SKM-1 (cell line): Measurements from ENCODE around the gene COG5.

Source experiments
- DNase-seq: peaks from one replicate; lab custom pipeline; 2025; ENCODE audit not compliant: unreplicated experiment; lab: John Stamatoyannopoulos, UW

Gene COG5

DNA sequence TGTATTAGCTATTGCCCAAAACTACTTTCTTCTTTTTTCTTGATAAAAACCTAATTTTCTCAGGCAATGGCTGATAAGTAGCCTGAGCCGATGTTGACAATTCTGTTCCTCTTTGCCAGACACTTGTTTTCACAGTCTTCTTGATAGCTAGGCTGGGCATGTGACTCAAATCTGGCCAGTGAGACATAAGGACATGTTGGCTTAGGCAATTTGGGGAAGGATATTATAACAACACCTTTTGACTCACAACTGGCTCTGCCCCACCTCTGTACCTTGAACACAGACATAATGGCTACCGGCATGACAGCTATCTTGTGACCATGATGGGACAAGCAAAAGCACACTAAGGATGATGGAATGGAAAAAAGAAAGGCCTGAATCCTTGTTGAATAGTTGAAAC, 166.7 kb downstream of the COG5 start:
- DNase-seq: no peak

GRCh38 chr7:107396081-107396480, 167.6 kb downstream of the COG5 start:
- no peak for DNase-seq

GRCh38 chr7:107394831-107395230, 168.9 kb downstream of the COG5 start:
- DNase-seq: no peak

DNA sequence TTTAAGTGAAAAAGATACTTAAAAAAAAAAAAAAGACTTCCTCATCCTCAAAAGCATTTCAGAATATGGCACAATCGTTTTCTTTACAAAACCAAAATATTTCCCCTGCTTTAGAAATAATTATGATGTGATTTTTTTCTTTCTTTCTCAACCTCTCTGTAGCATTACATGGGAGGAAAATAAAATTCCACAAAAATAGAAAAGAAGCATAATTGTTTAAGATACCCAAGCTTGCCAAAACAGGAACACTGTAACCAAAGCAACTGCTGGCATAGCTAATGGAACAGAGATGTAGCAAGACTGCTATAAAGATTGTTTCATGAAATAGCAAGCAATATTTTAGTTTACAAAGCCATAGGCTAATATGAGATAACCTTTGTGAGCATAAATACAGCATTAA, 169.4 kb downstream of the COG5 start:
- no peak for DNase-seq

- DNase-seq: no peak
Observed at GRCh38 chr7:107392830-107393229, 170.9 kb downstream of the COG5 start.

DNA sequence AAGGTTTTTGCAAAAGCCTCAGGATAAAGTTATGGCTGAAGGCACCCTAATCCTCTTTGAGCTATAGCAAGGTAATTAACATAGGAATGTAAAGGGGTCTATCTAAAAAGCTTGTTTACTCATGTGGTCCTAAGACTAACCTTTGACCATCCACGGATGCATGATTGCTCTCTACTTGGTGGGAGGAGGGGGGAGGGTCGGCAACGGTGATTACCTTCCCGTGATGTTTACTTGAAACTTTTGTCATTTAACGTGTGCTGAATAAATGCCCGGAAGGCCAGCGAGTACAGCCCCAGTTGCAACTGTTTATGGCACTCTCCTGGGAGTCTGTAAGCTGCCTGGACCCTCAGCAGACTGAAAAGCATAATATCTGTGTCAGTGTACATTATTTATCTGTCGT, 172.8 kb downstream of the COG5 start:
- no peak for DNase-seq

GRCh38 chr7:107388604-107389003, 175.1 kb downstream of the COG5 start:
- no peak for DNase-seq

GRCh38 chr7:107387573-107388219, 176.0 kb downstream of the COG5 start:
- no peak for DNase-seq

DNA sequence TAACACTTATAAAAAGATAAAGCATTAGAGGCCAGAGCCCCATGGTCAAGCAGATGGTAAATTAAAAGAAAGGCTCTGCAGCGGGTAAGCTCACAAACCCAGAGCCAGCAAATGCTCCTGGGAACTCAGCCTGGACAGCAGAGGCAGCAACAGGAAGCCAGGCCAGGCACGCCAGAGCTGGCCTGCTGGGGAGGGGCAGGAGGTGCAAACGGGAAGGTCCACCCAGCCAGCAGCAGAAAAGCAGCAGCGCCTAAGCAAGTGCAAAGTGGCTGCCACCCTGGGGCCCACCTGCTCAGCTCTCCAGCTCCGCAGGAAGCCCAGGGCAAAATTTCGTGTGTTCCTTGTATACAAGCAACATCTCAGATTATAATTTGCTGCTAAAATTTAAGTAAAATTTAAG, 176.6 kb downstream of the COG5 start:
- no peak for DNase-seq

GRCh38 chr7:107386548-107387102, 177.1 kb downstream of the COG5 start:
- no peak for DNase-seq

DNA sequence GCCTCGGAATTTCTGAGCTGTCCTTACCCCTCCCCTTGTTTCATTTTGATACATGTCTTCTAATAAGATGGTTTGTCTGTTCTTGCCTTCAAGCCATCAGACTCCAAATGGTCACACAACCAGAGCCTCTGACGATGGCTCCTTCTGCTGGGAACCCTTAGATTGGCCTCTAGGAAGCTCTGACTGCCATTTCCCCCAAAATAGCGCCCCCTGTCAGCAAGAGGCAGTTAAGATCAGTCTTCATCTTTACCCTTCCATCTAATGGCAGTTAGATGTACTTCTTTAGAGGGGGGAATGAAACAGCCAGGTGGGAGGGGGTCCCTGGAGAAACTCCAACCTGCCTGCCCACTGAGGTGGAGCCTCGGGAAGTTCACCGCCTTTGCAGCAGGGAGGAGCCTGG, 179.7 kb downstream of the COG5 start:
- no peak for DNase-seq

GRCh38 chr7:107383203-107383602, 180.5 kb downstream of the COG5 start:
- no peak for DNase-seq

DNA sequence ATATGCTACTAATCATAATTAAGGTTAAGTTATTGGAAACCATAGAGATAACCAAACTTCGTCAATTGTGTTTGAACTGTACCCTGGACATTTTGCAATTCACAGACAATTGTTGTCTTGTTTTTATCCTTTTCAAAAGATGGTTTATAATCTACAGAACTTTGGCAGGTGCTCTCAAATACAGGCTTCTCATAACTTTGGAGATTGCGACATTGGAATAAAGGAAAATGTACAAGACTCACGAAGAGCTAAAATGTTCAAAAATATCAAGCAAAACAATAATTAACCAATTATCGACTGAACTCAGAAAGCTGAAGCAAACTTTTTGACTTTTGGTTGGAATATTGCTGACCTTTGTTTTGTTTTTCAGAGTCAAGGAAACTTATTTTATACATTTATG, 182.3 kb downstream of the COG5 start:
- no peak for DNase-seq

- DNase-seq: no peak
Observed at GRCh38 chr7:107373354-107373753, 190.4 kb downstream of the COG5 start.

- DNase-seq: no peak
Observed at GRCh38 chr7:107372298-107372697, 191.4 kb downstream of the COG5 start.

GRCh38 chr7:107370816-107371215, 192.9 kb downstream of the COG5 start:
- DNase-seq: no peak

DNA sequence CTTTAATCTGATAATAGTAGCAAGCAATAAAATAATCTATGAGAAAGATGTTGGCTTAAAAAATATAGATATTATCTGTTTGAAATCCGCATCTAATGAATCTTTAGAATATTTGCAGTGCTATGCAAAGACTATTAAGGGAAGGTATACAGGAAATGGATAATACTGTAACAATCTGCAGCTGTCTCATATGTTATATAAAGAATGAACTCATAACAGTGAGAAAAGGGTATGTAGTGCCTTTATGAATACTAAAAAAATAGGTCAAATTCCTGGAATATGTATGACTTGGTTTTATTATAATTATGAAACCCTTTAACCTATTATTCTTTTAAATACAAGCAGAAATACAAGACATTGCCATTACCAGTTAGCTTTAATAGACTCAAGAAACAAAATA, 198.9 kb downstream of the COG5 start:
- DNase-seq: no peak

- DNase-seq: no peak
Observed at GRCh38 chr7:107359520-107360316, 204.0 kb downstream of the COG5 start.

- DNase-seq: no peak
Observed at GRCh38 chr7:107355616-107356015, 208.1 kb downstream of the COG5 start.

GRCh38 chr7:107354640-107355039, 209.1 kb downstream of the COG5 start:
- DNase-seq: no peak

GRCh38 chr7:107353701-107354100, 210.0 kb downstream of the COG5 start:
- DNase-seq: no peak

DNA sequence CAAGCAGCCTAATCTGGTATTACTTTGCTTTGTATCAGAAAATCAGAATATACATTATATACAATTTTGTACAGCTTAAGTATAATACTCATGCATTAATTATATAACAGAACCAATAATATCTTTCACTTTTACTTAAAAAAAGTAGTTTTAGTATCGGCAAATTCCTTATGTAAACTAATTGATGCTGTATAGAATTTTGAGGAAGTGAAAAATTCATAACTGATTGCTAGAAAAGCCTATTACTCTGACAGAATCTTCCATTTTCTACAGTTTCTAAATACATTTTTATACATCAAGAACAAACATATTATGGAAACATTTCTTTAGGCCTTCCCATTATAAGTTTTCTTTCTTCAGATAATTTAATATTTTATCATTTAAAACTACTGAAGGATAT, 217.8 kb downstream of the COG5 start:
- DNase-seq: no peak
